HG03280 (cell line): ENCODE measurements around the gene DOCK4.

Source experiments
- ATAC-seq: cut with Tn5 transposase; IDR thresholded peaks from one replicate; pipeline ENCODE4 v1.9.1; 2021; ENCODE audit warnings: mild to moderate bottlenecking, moderate library complexity; ENCODE audit not compliant: unreplicated experiment

DOCK4 gene

DNA sequence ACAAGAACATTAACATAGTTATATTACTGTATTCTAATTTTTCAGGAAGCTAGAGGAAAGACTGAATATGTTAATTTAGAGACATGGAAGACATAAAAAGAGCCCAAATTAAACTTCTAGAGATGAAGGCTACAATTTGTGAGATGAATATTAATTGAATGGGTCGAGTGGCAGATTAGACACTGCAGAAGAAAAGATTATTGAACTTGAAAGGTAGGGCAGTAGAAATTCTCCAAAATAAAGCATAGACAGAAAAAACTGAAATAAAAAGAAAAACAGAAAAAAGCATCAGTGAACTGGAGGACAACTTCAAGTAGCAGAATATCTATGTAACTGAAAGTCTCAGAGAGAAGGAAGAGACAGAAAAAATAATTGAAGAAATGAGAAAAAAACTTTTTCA is 369.6 kb downstream of the DOCK4 start:
- ATAC-seq: no peak

DNA sequence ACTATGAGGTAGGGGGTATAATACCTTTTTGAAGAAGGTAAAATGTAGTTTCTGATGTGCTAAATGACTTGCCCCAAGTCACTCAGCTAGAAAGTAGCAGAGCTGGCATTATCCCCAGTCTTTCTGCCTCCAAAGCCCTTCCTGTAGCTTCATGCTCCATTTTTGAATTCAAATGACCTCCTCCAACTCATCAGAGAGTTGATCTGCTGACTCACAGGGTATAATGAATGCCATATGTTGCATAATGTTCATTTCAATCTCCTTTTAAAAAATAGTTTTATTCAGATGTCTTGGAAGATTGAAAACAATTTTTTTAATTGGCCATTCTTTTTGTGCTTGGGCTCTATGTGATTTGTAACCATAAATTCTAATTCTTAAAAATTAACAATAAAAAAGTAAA is 371.1 kb downstream of the DOCK4 start:
- ATAC-seq: no peak

DNA sequence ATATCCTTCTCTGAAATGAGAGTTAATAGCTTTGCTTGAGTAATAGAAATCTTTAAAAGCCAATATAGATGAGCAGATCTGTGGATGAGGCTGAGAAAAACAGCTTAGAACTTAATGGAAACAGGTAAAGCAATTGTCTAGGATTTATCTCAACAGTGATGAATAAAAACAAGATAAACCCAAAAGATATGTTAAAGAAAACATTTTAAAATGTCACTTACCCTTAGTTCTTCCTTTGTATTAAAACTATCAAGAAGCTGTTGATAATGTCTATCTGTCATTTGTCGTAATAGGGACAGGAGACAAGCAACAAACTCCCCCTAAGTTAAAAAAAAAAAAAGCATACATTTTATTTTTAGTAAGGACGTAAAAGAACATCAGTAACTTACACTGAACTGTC is 371.8 kb downstream of the DOCK4 start:
- no peak for ATAC-seq

DNA sequence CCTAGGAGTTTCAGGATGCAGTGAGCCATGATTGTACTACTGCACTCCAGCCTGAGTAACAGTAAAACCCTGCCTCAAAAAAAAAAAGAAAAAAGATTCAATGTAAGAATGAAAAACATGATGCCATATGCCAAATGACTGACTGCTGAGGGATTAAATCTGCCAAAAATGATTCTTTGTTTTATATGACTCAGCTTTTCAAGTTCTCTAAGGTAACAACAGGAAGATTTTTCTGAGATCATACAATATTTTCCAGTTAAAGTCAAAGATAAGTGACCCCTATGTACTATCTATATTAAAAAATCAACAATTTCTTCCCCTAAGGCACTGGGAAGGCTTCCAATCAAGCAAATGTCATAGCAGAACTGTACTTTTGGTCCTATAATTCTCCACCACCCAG is 372.7 kb downstream of the DOCK4 start:
- no peak for ATAC-seq

DNA sequence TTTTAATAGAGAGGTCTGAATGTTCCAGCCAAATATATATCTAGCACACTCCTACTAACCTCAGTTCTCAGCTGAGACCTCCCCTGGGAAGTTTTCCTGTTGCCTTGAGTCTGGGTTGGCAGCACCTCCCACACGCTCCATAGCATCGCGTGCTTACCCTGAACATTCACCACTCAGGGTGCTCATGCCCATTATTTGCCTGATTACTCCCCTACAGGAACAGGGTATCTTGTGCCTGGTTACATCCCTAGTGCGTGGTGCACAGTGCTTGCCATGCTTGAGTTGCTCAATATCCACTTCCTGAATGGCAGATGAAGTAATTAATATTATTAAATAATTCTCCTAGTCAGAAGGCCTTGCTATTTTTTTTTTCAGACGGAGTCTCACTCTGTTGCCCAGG is 374.0 kb downstream of the DOCK4 start:
- ATAC-seq: no peak

DNA sequence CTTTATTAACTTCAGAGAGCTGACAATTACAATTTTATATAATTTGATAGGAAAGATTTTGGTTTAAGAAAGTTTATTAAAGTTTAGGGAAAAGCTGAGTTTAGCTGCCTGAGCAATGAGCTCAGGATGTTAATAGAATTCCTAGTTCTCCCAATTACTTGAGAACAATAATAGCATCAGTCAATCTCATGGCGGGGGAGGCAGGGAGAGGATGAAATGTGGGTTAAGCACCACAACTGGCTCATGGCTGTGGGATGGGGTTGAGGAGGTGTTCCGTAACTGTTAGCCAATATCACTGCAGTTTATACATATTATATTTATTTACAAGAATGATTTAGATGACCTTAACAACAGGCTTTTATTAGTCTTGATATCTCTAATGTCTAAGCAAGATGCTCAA is 377.0 kb downstream of the DOCK4 start:
- ATAC-seq: no peak

DNA sequence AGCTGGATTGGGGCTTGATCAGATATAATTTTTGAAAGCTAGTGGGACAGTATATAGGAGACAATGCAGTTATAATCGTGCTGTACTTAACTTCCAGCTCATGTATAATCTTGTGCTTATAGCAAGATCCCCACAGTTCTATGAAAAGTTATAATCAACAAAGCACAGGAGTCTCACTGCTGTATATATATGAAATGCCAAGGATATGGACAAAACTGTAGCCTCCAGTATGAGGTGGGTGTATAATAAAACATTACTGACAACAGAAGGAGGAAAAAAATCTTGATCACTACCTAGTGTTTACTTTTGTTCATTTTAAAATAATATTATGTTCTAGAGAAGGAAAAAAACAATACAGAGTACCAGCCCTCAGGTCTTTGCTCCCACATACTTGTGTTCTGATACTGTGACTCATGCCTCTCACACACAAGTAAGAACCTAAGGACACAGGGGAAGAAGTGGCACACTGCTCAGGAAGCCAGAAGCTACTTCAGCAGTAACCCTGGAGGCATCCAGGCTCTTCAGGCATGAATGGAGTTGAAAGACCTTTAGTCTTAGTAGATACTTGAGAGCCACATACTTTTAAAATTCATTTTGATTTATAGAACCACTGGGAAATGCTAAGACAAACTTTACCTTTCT is 378.2 kb downstream of the DOCK4 start:
- no peak for ATAC-seq

DNA sequence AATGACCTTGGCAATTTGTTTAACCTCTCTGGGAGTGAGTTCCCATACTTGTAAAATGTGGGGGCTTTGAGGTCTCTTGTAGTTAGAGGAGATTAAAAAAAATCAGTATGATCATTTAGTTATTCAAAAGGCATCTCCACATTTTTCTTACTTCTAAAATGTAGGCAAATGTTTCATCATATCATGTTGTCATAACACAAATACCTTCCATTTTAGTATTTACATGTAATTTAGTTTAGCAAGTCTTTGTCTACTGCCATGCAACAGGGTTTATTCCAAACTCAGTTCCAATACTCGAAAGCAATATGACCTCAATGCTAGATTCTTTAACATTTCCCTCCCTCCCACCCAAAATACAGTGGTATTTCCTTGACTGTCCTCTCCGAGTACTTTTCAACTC is 381.2 kb downstream of the DOCK4 start:
- ATAC-seq: no peak

DNA sequence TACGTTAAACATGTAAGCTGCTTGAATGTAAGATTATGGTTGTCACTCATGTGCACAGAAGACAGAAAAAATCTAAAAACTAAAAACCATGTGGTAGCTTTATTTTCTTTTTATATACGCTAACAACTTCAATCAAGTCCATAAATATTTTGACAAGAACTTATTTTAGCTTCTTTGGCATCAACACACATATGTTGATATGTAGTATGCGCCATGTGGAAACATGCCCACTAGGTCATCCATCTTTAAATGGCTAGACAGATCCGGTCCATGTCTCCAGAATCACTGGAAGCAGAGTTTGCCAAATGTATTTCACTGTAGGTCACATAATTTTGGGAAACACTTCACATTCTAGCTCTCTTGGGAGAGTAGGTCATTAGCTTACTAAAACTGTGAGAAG is 382.4 kb downstream of the DOCK4 start:
- ATAC-seq: no peak

DNA sequence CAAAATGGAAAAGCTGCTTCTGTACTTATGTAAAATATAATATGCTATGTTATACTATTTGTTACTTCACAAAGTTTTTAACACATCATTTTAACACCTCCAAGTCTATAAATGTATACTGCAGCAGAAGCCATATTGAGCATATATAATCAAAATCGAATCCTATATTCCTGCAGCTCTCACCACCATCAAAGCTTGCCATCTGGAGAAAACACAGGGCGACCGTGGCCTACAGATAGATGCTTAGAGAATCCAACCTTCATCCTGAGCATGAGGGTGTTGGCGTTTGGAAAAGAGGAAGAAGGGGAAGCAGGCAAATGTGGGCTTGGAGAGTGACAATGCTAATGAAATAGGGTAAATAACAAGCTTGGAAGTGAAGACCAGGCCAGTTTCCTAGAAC is 385.2 kb downstream of the DOCK4 start:
- ATAC-seq: no peak

DNA sequence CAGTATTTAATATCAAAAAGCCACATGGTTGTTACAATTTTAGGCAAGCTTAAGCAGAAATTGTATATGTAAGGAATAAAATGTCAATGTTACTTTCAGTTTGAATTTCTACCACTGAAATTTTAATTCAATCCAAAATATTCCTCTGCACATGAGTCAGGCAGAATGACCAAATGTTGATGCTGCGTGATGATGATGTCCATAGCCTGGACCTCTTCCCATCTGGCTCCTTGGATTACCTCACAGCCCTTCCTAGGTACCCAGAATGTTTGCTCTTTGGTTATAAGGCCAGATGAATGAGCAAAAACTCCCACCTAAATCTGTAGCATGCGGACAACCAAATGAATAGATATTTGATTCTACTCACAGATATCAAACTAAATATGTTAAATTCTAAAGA is 385.6 kb downstream of the DOCK4 start:
- no peak for ATAC-seq

DNA sequence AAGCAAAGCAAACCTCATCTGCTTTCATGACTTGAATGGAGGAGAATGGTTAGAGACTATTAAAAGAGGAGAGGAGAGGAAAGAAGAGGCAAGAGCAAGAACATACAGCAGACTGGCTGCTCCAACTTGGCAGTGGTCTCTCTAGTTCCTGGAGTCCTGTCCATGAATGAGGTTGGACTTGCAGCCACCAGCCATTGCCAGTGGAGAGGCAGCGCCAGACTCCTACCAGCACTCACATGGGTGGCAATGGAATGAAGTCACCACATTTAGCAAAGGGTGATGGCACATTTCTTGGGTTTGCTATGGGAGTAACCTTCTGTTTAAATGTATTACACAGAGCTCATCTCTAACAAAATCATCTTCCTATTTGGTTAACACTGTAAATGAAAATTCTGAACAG is 386.1 kb downstream of the DOCK4 start:
- ATAC-seq: no peak

DNA sequence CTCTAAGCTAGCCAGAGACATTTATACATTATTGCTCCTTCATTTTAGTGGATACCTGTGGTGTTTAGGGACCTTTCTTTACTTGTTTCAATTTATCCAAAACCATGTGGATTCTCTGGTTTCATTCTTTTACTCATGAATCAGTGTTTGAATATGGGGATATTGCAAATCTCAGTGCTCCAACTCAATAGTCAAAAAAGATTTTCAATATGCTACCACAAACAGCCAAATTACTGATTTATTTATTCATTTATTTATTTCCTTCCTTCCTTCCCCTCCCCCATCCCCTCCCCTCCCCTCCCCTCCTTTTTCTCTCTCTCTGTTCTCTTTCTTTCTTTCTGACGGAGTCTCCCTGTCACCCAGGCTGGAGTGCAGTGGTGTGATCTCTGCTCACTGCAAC is 390.8 kb downstream of the DOCK4 start:
- ATAC-seq: no peak

DNA sequence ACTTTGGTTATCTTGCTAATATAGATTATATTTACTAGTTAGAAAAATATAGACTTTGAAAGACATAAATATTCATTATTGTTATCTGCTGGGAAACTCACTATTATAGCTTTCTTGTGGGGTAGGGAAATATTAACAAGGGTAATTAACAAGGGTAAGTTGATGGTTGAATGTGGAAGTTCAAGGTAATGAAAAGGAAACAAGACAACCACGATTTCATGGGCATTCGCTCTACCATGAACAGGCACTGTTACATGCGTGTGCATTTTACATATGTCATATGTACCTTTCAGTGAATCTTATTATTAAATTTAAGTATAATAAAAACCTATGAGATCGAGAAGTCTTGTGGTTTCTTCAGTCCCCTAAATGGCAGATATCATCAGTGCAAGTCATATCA is 392.9 kb downstream of the DOCK4 start:
- ATAC-seq: no peak

DNA sequence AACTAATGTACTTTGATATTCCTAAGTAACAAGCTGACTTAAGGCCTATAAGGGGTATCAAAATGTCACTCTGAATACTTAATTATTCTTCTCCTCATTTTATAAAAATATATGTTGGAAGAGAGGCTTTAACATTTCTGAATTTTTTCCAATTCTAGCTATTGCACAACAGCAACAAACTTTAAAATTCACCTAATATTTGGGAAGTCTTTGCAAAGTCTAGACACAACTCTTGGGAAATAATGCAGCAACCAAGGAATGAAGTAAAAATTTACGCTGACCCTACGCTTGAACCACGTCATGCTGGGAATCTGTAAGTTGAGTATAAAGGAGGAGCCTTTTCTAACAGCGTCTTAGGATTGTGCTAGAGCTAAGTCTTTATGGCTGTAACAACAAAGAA is 400.0 kb downstream of the DOCK4 start:
- no peak for ATAC-seq

DNA sequence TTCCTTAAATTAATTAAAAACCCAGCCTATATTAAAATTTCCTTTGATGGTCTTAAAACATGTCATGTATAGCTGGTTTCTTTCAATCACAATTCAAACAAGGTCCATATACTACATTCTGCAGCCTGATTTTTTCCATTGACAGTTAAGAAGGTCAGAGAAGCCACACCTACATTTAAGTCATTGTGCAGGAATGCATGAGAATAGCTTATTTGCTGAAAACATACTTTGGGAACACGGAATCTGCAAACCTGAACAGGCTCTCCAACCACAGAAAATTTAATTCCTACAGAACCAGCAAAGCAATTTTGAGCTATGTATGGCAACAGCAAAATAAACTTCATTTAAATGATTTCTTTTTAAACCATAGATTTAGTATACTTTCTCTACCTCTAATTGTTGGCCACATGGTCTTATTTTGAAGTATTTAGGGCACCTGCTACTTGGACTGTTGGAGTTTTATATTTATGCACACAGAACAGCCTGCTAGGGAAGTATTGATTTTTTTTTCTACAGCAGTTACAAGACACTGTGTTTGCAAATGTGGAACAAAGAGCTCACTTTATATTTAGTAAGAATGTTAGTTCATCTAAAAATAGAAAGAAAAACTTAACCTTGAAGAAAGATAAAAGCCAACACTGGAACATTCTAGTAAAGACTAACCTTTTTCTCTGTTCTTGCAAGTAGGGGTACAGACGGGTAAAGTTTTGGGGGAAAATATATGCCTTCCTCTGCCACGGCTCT is 403.0 kb downstream of the DOCK4 start:
- no peak for ATAC-seq

DNA sequence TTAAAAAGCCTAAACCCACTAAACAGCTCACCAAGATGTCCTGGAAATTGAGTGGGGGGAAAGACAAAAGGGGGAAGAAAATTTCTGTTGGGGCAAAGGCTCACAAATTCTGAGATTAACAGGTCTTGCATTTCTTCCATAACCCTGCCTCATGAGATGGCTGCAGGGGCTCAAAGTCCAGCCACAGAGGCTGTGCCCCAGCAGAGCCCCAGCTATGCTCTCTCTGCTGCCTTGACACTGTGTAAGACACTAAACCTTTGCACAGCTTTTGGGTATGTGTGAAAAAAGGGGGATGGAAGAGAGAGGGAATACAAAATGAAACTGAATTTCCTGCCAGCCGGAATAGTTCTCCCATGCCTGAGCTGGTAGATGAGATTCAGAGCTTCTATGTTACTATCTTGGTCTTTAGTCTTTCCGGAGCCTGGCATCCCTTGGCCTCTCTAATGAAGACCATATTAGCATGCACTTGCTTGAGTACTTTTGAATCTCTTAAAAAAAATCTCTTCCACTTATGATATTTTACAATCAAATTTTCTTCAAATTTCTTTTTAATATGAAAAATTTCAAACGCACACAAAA is 403.9 kb downstream of the DOCK4 start:
- no peak for ATAC-seq

DNA sequence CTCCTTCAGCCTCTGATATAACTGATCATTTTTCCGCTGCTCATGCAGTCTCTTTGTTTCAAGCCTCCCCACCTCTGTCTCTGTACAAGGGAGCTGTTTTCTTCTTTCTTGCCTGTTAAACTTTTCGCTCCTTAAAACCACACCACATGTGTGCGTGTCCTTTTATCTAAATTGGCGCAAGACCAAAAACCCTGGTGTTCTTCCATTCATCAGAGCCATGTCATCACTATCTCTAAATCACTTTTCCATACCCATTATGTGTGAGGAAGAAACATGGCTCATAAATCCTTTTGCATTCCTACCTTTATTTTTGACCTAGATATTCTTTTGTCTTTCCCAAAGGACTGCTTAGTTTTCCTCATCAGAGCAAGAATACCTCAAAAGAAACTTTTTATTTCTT is 404.9 kb downstream of the DOCK4 start:
- no peak for ATAC-seq

DNA sequence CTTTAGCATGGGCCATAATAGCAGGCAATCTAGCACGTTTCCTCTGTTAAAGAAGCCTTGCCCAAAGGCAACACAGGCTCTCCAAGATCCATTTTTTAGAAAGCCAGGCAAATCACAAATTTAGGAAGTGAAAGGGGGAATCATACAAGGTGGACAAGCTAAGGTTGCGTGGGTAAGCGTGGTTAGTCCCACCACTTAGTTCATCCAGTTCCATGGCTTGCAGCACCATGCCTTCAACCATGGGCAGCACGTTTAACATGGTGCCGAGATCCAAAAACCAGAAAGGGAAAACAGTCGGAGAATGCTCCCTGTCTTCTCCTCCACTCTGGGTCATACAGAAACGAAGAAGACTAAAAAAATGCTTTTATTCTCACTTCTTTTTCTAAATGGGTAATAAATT is 409.5 kb downstream of the DOCK4 start:
- no peak for ATAC-seq

DNA sequence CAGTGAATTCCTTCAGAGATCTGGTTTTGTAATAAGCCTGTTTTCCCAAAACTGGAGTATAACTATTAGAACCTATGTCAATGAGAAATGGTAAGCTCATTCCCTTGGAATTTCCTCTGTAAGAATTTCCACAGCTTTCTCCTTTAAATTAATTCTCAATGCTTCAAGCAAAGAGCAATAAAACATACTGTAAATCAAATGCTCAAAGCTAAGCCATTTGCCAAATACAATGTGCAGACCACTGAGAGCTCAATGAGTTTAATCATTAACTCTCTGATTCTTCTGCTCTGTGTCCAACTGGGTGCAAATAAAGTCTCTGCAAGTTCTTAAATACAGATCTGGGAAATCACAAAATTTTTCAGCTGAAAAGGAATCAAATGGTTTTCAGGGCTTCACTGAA is 416.3 kb downstream of the DOCK4 start:
- no peak for ATAC-seq

DNA sequence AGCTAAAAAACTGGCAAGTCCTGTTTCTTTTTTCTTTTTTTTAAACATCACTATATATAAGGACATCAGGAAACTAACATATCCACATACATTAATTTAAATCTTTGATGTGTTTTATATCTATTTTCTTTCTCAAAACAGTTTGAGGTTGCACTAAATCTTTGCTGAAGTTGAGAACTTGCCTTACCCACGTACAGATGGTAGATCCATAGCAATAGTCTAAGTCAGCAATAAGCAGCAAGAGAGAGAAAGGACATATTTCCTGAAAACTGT is 417.2 kb downstream of the DOCK4 start:
- ATAC-seq: no peak

DNA sequence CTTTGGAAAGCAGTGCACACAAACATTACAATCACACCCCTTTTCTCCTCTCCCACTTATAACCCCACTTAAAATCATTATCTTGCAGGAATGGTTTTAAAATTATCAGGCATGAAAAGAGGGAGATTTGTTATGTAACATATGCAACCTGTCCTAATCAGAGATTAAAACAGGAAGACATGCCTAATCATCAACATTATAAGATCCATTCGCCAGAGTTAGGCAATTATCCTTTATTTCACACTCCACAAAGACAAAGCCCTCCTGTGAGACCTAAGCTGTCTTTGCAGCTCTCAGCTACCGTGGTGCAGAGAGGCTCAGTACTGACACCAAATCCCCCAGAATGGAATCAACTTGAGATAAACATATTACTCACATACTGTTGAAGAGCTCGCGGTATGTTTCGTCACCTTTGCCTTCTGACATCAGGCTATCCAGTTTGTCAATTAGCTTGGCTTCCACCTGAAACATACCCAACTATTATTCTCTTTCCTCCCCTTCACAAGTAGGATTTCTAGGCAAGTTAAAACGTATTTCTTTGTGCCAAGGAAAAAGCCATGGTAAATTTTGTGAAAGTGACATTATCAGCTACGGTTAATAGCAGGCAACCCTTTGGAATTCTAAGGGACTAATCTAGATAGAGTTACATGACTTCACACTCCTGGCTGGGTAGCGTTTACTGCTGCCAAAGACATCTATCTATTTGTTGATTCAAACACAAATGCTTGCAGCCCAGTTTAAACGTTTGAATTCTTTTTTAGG is 417.7 kb downstream of the DOCK4 start:
- ATAC-seq: no peak
